ENCODE measurements around the gene ZNF467. TPM values are rescaled to one million over a fixed set of nuclear protein-coding genes. Genes with fewer than 3 reads are reported as not detected.

ZNF467 gene
- total RNA-seq, 2 experiments from 2014 or later: not detected

- Mint-ChIP-seq H3K4me3 (peak overlapping the region; percentile 74), H3K9me3 (ENCODE audit: low read depth) (peaks cover 6% of the 10 kb centered on the region), H3K27ac (no peak overlapping the region), H3K27me3 (peaks cover 2% of the 10 kb centered on the region), H3K4me1 (peaks cover 17% of the 10 kb centered on the region), H3K36me3 (peaks cover 6% of the 10 kb centered on the region)
- DNase-seq: no peak
- CTCF ChIA-PET: interaction anchor here (1.2 to 2.1 kb wide), 3 partner anchors 26 to 92 kb away, joined by 3 to 6 read pairs (median 4); no protein-coding TSS in a partner anchor
- ATAC-seq: no peak
Observed at GRCh38 chr7:149716007-149716931, 57.1 kb downstream of the ZNF467 start.

DNA sequence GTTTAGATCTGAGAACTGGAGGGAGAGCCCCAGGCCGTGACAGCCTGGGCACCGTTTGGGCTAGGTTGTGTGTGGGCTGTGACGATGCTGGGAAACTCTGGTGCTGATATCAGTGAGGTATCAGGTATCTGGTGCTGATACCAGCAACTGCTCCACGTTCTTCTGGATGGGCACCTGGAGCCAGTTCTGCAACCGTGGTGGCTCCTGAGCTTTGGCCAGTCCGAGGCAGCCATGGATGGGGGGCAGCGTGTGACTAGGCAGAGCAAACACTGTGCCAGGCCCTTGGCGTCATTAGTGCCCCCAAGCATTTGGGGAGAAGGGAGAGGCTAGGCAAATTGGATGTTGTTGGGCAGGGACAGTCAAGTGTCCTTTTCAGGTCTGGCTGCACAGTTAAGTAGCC is 57.9 kb downstream of the ZNF467 start:
- H3K36me3 Mint-ChIP-seq: peaks cover 12% of the 10 kb centered on the region
- CTCF ChIA-PET: interaction anchor here (1.2 to 2.1 kb wide), 3 partner anchors 26 to 93 kb away, joined by 3 to 6 read pairs (median 4); no protein-coding TSS in a partner anchor
- H3K4me3 Mint-ChIP-seq: peak overlapping the region; percentile 74
- ATAC-seq (no peak), DNase-seq (no peak)
- peak overlapping the region; percentile 65 for H3K27ac Mint-ChIP-seq
- H3K4me1 Mint-ChIP-seq: peaks cover 17% of the 10 kb centered on the region
- H3K27me3 Mint-ChIP-seq: peaks cover 7% of the 10 kb centered on the region
- peaks cover 13% of the 10 kb centered on the region for H3K9me3 Mint-ChIP-seq (ENCODE audit: low read depth)

GRCh38 chr7:149714910-149715471 is 58.4 kb downstream of the ZNF467 start:
- Mint-ChIP-seq H3K4me3 (peak overlapping the region; percentile 74), H3K36me3 (peaks cover 12% of the 10 kb centered on the region), H3K4me1 (peaks cover 14% of the 10 kb centered on the region), H3K27ac (peak overlapping the region; percentile 65), H3K27me3 (peaks cover 7% of the 10 kb centered on the region), H3K9me3 (ENCODE audit: low read depth) (peaks cover 13% of the 10 kb centered on the region)
- CTCF ChIA-PET: interaction anchor here (0.7 to 2.1 kb wide), 3 partner anchors 27 to 89 kb away, joined by 3 to 6 read pairs (median 4); no protein-coding TSS in a partner anchor
- peak; percentile 24 for ATAC-seq
- no peak for DNase-seq

Other genes starting within 250 kb of the ZNF467 start
- gene ZNF862, start 64.8 kb upstream of the ZNF467 start, total RNA-seq: 10 to 100 TPM; 23.1 to 24.8 TPM
- gene ATP6V0E2, start 100.4 kb upstream of the ZNF467 start, total RNA-seq: 10 to 100 TPM; 63.1 to 71.3 TPM

Data from activated CD8-positive, alpha-beta memory T cell treated with anti-CD3 and anti-CD28 coated beads, Interleukin-2, amount 10 ng/mL, durations not matched to agents 7 days and 5 days (primary cell).